MCF 10A (cell line): ENCODE measurements around the gene RRBP1. TPM values are rescaled to one million over a fixed set of nuclear protein-coding genes. Genes with fewer than 3 reads are reported as not detected.

Experiments used
- BruUV-seq: library from RNA; stranded (reverse); fragments of 400-500 nt; replicated peaks from 2 replicates; lab custom pipeline; 2021; lab: Mats Ljungman, UMichigan
- CTCF ChIA-PET: fragments of 300-600 bp; sonication (Branson Sonifier 250); formaldehyde crosslinking; extraction: SDS; loops from one replicate; lab custom pipeline; 2021; ENCODE audit warnings: antibody characterized with exemption, inconsistent platforms; lab: Yijun Ruan, JAX
- POLR2A ChIA-PET: fragments of 300-600, 350-650 bp; sonication (Branson Sonifier 250); formaldehyde crosslinking; extraction: SDS; loops from one replicate; lab custom pipeline; 2020; ENCODE audit warnings: antibody characterized with exemption, inconsistent platforms; lab: Yijun Ruan, JAX
- DNase-seq: peaks from one replicate; pipeline ENCODE4 v3.0.0-alpha.2; 2018; ENCODE audit not compliant: unreplicated experiment
- H3K27ac Mint-ChIP-seq: one replicate; pipeline ENCODE4 v1.8.0; 2022; ENCODE audit warnings: mild to moderate bottlenecking, low read depth, mixed read lengths; ENCODE audit not compliant: unreplicated experiment
- H3K27me3 Mint-ChIP-seq: one replicate; pipeline ENCODE4 v1.8.0; 2022; ENCODE audit warnings: mixed read lengths; ENCODE audit not compliant: insufficient read depth, unreplicated experiment
- H3K36me3 Mint-ChIP-seq: one replicate; pipeline ENCODE4 v1.8.0; 2022; ENCODE audit warnings: mild to moderate bottlenecking, moderate library complexity, mixed read lengths; ENCODE audit not compliant: insufficient read depth, unreplicated experiment
- H3K4me1 Mint-ChIP-seq: one replicate; pipeline ENCODE4 v1.8.0; 2022; ENCODE audit warnings: mixed read lengths; ENCODE audit not compliant: insufficient read depth, unreplicated experiment
- H3K4me3 Mint-ChIP-seq: one replicate; pipeline ENCODE4 v1.8.0; 2022; ENCODE audit warnings: mild to moderate bottlenecking, moderate library complexity, mixed read lengths; ENCODE audit not compliant: unreplicated experiment
- H3K9me3 Mint-ChIP-seq: one replicate; pipeline ENCODE4 v1.8.0; 2022; ENCODE audit warnings: mixed read lengths; ENCODE audit not compliant: unreplicated experiment
- intact Hi-C: fragments of 100-400 bp; cut with micrococcal nuclease; formaldehyde crosslinking; loops from 2 replicates; pipeline ENCODE4 v1.14.1; 2022
- total RNA-seq: library from RNA; stranded (reverse); gene quantifications from 2 replicates; pipeline ENCODE4 v1.2.3, GENCODE V29; 2022
- TF ChIP-seq, protein P1 (sequence below): fragments of 200-600 bp; IDR thresholded peaks from one replicate; pipeline ENCODE4 v1.8.0; 2022; ENCODE audit warnings: antibody characterized with exemption, mild to moderate bottlenecking; ENCODE audit not compliant: unreplicated experiment

RRBP1 gene
- total RNA-seq, 1 experiment from 2014 or later = 203 TPM

- H3K4me3 Mint-ChIP-seq = no peak overlapping the region
- ChIA-PET POLR2A (no interaction called here), CTCF (no interaction called here)
- H3K36me3 Mint-ChIP-seq = peaks cover 6% of the 10 kb centered on the region
- intact Hi-C loops = no loop called here
- TF ChIP-seq, protein P1, sequence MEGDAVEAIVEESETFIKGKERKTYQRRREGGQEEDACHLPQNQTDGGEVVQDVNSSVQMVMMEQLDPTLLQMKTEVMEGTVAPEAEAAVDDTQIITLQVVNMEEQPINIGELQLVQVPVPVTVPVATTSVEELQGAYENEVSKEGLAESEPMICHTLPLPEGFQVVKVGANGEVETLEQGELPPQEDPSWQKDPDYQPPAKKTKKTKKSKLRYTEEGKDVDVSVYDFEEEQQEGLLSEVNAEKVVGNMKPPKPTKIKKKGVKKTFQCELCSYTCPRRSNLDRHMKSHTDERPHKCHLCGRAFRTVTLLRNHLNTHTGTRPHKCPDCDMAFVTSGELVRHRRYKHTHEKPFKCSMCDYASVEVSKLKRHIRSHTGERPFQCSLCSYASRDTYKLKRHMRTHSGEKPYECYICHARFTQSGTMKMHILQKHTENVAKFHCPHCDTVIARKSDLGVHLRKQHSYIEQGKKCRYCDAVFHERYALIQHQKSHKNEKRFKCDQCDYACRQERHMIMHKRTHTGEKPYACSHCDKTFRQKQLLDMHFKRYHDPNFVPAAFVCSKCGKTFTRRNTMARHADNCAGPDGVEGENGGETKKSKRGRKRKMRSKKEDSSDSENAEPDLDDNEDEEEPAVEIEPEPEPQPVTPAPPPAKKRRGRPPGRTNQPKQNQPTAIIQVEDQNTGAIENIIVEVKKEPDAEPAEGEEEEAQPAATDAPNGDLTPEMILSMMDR = no peak
- no peaks in the 10 kb centered on the region for H3K9me3 Mint-ChIP-seq
- no peaks in the 10 kb centered on the region for H3K27me3 Mint-ChIP-seq
- H3K27ac Mint-ChIP-seq = no peak overlapping the region
- BruUV-seq = no TSS peak
- no peaks in the 10 kb centered on the region for H3K4me1 Mint-ChIP-seq
- DNase-seq = no peak
Observed at GRCh38 chr20:17705916-17706315, 23.9 kb upstream of the RRBP1 start.

DNA sequence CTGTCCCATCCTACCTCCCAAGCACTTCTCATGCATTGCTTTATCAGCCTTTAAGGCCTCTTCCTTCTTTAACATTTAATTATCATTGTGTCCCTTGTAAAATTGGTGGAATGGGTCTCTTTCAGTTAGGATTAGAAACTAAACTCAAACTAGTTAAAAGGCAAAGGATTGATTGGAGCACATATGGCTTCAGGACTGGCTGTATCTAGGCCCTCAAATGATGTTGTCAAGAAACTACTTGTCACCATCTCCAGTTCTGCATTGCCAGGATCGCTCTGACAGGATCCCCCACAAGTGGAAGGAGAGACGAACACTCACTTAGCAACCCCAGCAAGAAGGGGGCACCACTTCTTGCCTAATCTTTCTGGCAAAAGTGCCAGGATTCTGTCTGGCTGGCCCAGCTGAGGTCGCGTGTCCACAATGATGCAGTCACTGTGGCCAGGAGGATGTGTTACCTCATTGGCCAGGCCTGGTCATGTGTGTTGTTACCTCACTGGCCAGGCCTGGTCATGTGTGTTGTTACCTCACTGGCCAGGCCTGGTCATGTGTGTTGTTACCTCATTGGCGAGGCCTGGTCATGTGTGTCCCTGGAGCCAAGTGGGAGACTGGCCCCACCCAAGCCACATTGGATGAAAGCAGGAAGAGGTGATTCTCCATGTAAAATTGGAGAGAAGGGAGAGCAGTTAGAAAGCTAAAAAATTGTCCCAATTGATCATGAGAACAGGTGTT lies 22.7 kb upstream of the RRBP1 start:
- CTCF ChIA-PET = no interaction called here
- no peak overlapping the region for H3K4me3 Mint-ChIP-seq
- no peak for DNase-seq
- intact Hi-C loops = no loop called here
- POLR2A ChIA-PET = no interaction called here
- no TSS peak for BruUV-seq
- TF ChIP-seq, protein P1 = no peak
- H3K27ac Mint-ChIP-seq = no peak overlapping the region
- H3K36me3 Mint-ChIP-seq = peaks cover 6% of the 10 kb centered on the region
- H3K4me1 Mint-ChIP-seq = no peaks in the 10 kb centered on the region
- no peaks in the 10 kb centered on the region for H3K9me3 Mint-ChIP-seq
- H3K27me3 Mint-ChIP-seq = no peaks in the 10 kb centered on the region

- H3K27ac Mint-ChIP-seq = no peak overlapping the region
- DNase-seq = no peak
- peaks cover 6% of the 10 kb centered on the region for H3K36me3 Mint-ChIP-seq
- no peaks in the 10 kb centered on the region for H3K4me1 Mint-ChIP-seq
- BruUV-seq = no TSS peak
- H3K4me3 Mint-ChIP-seq = no peak overlapping the region
- intact Hi-C loops = no loop called here
- no peaks in the 10 kb centered on the region for H3K27me3 Mint-ChIP-seq
- TF ChIP-seq, protein P1 = no peak
- CTCF ChIA-PET = interaction anchor here (0.6 to 1.3 kb wide), 3 partner anchors 13 to 201 kb away, joined by 3 to 4 read pairs (median 3); no protein-coding TSS in a partner anchor
- no peaks in the 10 kb centered on the region for H3K9me3 Mint-ChIP-seq
- POLR2A ChIA-PET = interaction anchor here (0.6 kb wide), 1 partner anchor 107 kb away, joined by 4 read pairs; no protein-coding TSS in a partner anchor
Observed at GRCh38 chr20:17701826-17702225, 19.8 kb upstream of the RRBP1 start.

GRCh38 chr20:17700637-17701036 lies 18.6 kb upstream of the RRBP1 start:
- H3K27me3 Mint-ChIP-seq = no peaks in the 10 kb centered on the region
- intact Hi-C loops = no loop called here
- ChIA-PET POLR2A (no interaction called here), CTCF (interaction anchor here (0.5 to 1.2 kb wide), 2 partner anchors 69 to 197 kb away, joined by 3 to 4 read pairs; no protein-coding TSS in a partner anchor)
- no peaks in the 10 kb centered on the region for H3K4me1 Mint-ChIP-seq
- TF ChIP-seq, protein P1 = no peak
- no peak overlapping the region for H3K27ac Mint-ChIP-seq
- peaks cover 6% of the 10 kb centered on the region for H3K36me3 Mint-ChIP-seq
- BruUV-seq = no TSS peak
- no peak overlapping the region for H3K4me3 Mint-ChIP-seq
- no peaks in the 10 kb centered on the region for H3K9me3 Mint-ChIP-seq
- DNase-seq = no peak
